Psoas muscle (tissue), 8 donors: ENCODE results near the gene TCL1B. TPM values are rescaled to one million over a fixed set of nuclear protein-coding genes. Genes with fewer than 3 reads are reported as not detected.

Experiments
- ATAC-seq, 4 donors: fragments of 200-7000 bp; cut with Tn5 transposase; one replicate each; pipeline ENCODE4 v1.9.1; 2020; ENCODE audit warnings: moderate library complexity in 3 of 4, mild to moderate bottlenecking in 2 of 4
- DNase-seq, 2 donors: peaks; one replicate each; pipeline ENCODE4 v3.0.0-alpha.2; 2020
- H3K27ac ChIP-seq: fragments of 200-600 bp; one replicate; pipeline ENCODE4 v1.8.0; 2022
- H3K27me3 ChIP-seq, 3 donors: fragments of 200-600 bp in 1 of 3; one replicate each; pipeline versions ENCODE4 v1.6.1 to v1.8.0; 2013 to 2022; ENCODE audit warnings: low read length in 2 of 3, mild to moderate bottlenecking in 2 of 3, moderate library complexity in 1 of 3; ENCODE audit not compliant: insufficient read depth in 3 of 3
- H3K36me3 ChIP-seq, 2 donors: fragments of 200-600 bp in 1 of 2; one replicate each; pipeline versions ENCODE4 v1.6.1 to v1.8.0; 2013 to 2022; ENCODE audit warnings: low read depth in 1 of 2, mild to moderate bottlenecking in 1 of 2, moderate library complexity in 1 of 2; ENCODE audit not compliant: insufficient read depth in 1 of 2
- H3K4me1 ChIP-seq: fragments of 200-600 bp; one replicate; pipeline ENCODE4 v1.8.0; 2022
- H3K4me3 ChIP-seq: fragments of 200-600 bp; one replicate; pipeline ENCODE4 v1.8.0; 2022; ENCODE audit warnings: mild to moderate bottlenecking
- H3K9me3 ChIP-seq: fragments of 200-600 bp; one replicate; pipeline ENCODE4 v1.8.0; 2022
- CTCF ChIP-seq: fragments of 200-600 bp; IDR thresholded peaks from one replicate; pipeline ENCODE4 v1.8.0; 2022; ENCODE audit warnings: antibody characterized with exemption
- WGBS, 3 donors: extraction: QIAGEN DNeasy Blood & Tissue Kit; methylation state at CpG; one replicate each; pipeline versions ENCODE4 v1.1.6 to v1.1.7; 2013; 5-methylcytosine and 5-hydroxymethylcytosine counted together
- intact Hi-C, 2 donors: fragments of 100-400 bp; cut with DNase I; formaldehyde crosslinking; loops; one replicate each; pipeline versions ENCODE4 v1.11.0 to v1.14.2; 2022
- long read RNA-seq, 2 donors: library from polyadenylated mRNA; unstranded; transcript quantifications; one replicate each; pipeline ENCODE4 v2.0.0, GENCODE V29; 2021
- polyA plus RNA-seq, 3 donors: library from polyadenylated mRNA; stranded (reverse); fragments of 200-250 nt; gene quantifications; one replicate each; pipeline ENCODE4 v1.2.3, GENCODE V29; 2013
- total RNA-seq, 4 donors: library from RNA; stranded (reverse); fragmentation: NEBNext Ultra II Directional in 2 of 4; extraction: Animal tissue kit (Norgen Biotek cat#: 25700) in 2 of 4; gene quantifications; one replicate each; pipeline versions ENCODE4 v1.2.1 to v1.2.4, GENCODE V29; 2021 to 2023
- donor health status: healthy with polysubstance abuse.
- donor health status: DM: no; HTN: no; CAD: no; lungs with moderate emphysema.
- donor health status: Bipolar disorder and iron deficiency.
- donor health status: healthy.
- donor health status: DM: yes; HTN: yes; CAD: no.
- donor health status: DM: no; HTN: no; CAD: no.
- donor health status: DM: no; HTN: no; CAD: no.
- donor health status: DM: yes; HTN: yes; CAD: no.

TCL1B gene
- total RNA-seq (not detected), polyA plus RNA-seq (not detected)
- long read RNA-seq, donor 1, result 0 reads
- long read RNA-seq, donor 2, result 0 reads

GRCh38 chr14:95685978-95686922 is at the start of gene TCL1B:
Gene TCL1B, plus strand, starts transcription at chr14:95686426. Its CDS starts 42 bp downstream, at chr14:95686468.
- no peak for TF ChIP-seq CTCF
- ATAC-seq, result no peak
- Histone ChIP-seq H3K27ac (no peak within 1 kb of the TSS), H3K36me3 (no peaks in the 10 kb centered on the region), H3K4me3 (no peak within 1 kb of the TSS), H3K4me1 (no peaks in the 10 kb centered on the region), H3K9me3 (no peaks in the 10 kb centered on the region), H3K27me3 (peaks cover 0 to 6% (median 0%) of the 10 kb centered on the region in 3 donors)
- intact Hi-C loops, result no loop called here
- WGBS, 3 donors, result 84 to 87% (median 85%) methylated on average over 25 to 35 of the region's 38 CpGs
- DNase-seq, result no peak

- Histone ChIP-seq H3K36me3 (no peaks in the 10 kb centered on the region), H3K9me3 (no peaks in the 10 kb centered on the region), H3K27me3 (peaks cover 0 to 4% (median 2%) of the 10 kb centered on the region in 3 donors), H3K4me1 (no peaks in the 10 kb centered on the region), H3K4me3 (no peak overlapping the region), H3K27ac (no peak overlapping the region)
- WGBS, 3 donors, result 89 to 91% (median 90%) methylated on average over 3 of the region's 3 CpGs
- intact Hi-C loops, result no loop called here
- ATAC-seq (no peak), DNase-seq (no peak)
- TF ChIP-seq CTCF, result no peak
Measured at GRCh38 chr14:95644981-95645380, 41.2 kb upstream of the TCL1B start.

- H3K27ac ChIP-seq, result no peak overlapping the region
- WGBS, 3 donors, result 79 to 82% (median 81%) methylated on average over 10 of the region's 10 CpGs
- intact Hi-C loops, result no loop called here
- H3K4me1 ChIP-seq, result no peaks in the 10 kb centered on the region
- peaks cover 0 to 4% (median 2%) of the 10 kb centered on the region in 3 donors for H3K27me3 ChIP-seq
- no peaks in the 10 kb centered on the region for H3K9me3 ChIP-seq
- H3K4me3 ChIP-seq, result no peak overlapping the region
- no peak for TF ChIP-seq CTCF
- H3K36me3 ChIP-seq, result no peaks in the 10 kb centered on the region
- ATAC-seq, result no peak
- no peak for DNase-seq
Measured at GRCh38 chr14:95645389-95645996, 40.7 kb upstream of the TCL1B start.

- intact Hi-C loops, result no loop called here
Measured at GRCh38 chr14:95647926-95648325, 38.3 kb upstream of the TCL1B start.

More at GRCh38 chr14:95647926-95648325, 38.3 kb upstream of the TCL1B start:
- Histone ChIP-seq H3K36me3 (no peaks in the 10 kb centered on the region), H3K4me3 (no peak overlapping the region), H3K9me3 (no peaks in the 10 kb centered on the region), H3K4me1 (no peaks in the 10 kb centered on the region), H3K27ac (no peak overlapping the region), H3K27me3 (peaks cover 0 to 4% (median 2%) of the 10 kb centered on the region in 3 donors)
- ATAC-seq (no peak), DNase-seq (no peak)
- no peak for TF ChIP-seq CTCF
- 70 to 75% (median 72%) methylated on average over 3 of the region's 3 CpGs for WGBS, 3 donors
